A673 (cell line): ENCODE data around the gene LRP1B.

Source experiments
- CTCF ChIP-seq: fragments of 300-800, 200-600 bp; sonication (generic); conservative IDR thresholded peaks from 2 replicates; pipeline ENCODE4 v1.5.1; 2017; ENCODE audit warnings: low read depth, mild to moderate bottlenecking, antibody characterized with exemption, low read length, moderate library complexity, mixed read lengths
- EZH2 ChIP-seq: fragments of 200-600 bp; sonication (generic); IDR thresholded peaks from 2 replicates; pipeline ENCODE4 v1.6.1; 2017; ENCODE audit warnings: borderline replicate concordance, low read depth, mild to moderate bottlenecking, mixed read lengths, antibody characterized with exemption, low read length; ENCODE audit not compliant: poor library complexity, severe bottlenecking

- TF ChIP-seq CTCF: no peak
- TF ChIP-seq EZH2: no peak
Measured at GRCh38 chr2:140504601-140505000, 1626.2 kb downstream of the LRP1B start.
